ENCODE measurements around the gene MYL11. TPM values are rescaled to one million over a fixed set of nuclear protein-coding genes. Genes with fewer than 3 reads are reported as not detected.
"Not testable (repeated sequence)": the region's sequence is repeated elsewhere in the genome, so short reads cannot be mapped to it uniquely, and the experiment has no call there.

The MYL11 gene
- total and polyA plus RNA-seq, 4 donors: 0.70 TPM; not detected in 3

DNA sequence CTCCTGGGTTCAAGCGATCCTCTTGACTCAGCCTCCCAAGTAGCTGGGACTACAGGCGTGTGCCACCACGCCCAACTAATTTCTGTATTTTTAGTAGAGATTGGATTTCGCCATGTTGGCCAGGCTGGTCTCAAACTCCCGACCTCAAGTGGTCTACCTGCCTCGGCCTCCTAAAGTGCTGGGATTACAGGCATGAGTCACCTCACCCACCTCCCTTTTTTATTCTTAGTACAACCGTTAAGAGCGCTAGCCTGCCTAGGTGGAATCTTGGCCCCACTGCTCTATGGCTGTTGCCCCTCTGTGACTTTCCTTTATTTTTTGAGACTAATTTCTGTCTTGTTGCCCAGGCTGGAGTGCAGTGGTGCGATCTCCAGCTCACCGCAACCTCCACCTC lies 36.6 kb upstream of the MYL11 start:
- not testable (repeated sequence) for H3K9me3 ChIP-seq (ENCODE audit: control insufficient read depth in 4 of 4, low read length in 3 of 4); H3K4me3 ChIP-seq (ENCODE audit: low read depth in 1 of 3, low read length in 3 of 3); H3K9ac ChIP-seq (ENCODE audit: low read depth in 1 of 2, low read length in 2 of 2); H3K27me3 ChIP-seq (ENCODE audit: control insufficient read depth in 4 of 4, insufficient read depth in 4 of 4, low read length in 3 of 4); H3K36me3 ChIP-seq (ENCODE audit: control insufficient read depth in 4 of 4, insufficient read depth in 3 of 4, low read depth in 1 of 4, low read length in 3 of 4); DNase-seq (ENCODE audit: low spot score)
- peak overlapping the region; percentile 79 to 85 for H3K27ac ChIP-seq (ENCODE audit: low read depth in 1 of 2, low read length in 2 of 2)
- 94% methylated on average over 10 of the region's 10 CpGs for WGBS
- H3K4me1 ChIP-seq (ENCODE audit: control insufficient read depth in 4 of 4, insufficient read depth in 4 of 4, low read length in 3 of 4): peaks cover 6 to 28% (median 19%) of the 10 kb centered on the region in 4 donors

DNA sequence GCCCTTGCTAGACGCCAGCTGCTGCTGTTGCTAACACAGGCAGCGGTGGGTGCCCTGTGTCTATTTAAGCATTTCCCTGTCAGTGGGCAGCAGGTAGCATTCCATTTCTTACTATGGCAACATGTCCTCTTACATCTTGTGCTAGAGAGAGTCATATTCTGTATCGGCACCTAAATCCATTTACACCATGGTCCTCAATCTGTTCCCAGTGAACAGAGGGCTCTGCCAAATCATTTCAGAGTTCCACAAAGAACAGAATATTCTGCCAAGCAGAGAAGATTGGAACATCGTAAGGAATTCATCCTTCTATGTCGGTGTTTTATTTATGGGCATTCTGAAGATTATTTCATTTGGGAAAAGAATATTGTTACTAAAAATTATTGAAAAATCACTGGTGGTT lies 35.9 kb upstream of the MYL11 start:
- H3K4me3 ChIP-seq (ENCODE audit: low read depth in 1 of 3, low read length in 3 of 3); H3K27me3 ChIP-seq (ENCODE audit: control insufficient read depth in 4 of 4, insufficient read depth in 4 of 4, low read length in 3 of 4); H3K36me3 ChIP-seq (ENCODE audit: control insufficient read depth in 4 of 4, insufficient read depth in 3 of 4, low read depth in 1 of 4, low read length in 3 of 4); H3K9me3 ChIP-seq (ENCODE audit: control insufficient read depth in 4 of 4, low read length in 3 of 4); H3K9ac ChIP-seq (ENCODE audit: low read depth in 1 of 2, low read length in 2 of 2); DNase-seq (ENCODE audit: low spot score): not testable (repeated sequence)
- Histone ChIP-seq H3K27ac (ENCODE audit: low read depth in 1 of 2, low read length in 2 of 2) (peak overlapping the region in 1 of 2 donors; percentile 24), H3K4me1 (ENCODE audit: control insufficient read depth in 4 of 4, insufficient read depth in 4 of 4, low read length in 3 of 4) (peaks cover 11 to 34% (median 22%) of the 10 kb centered on the region in 4 donors)
- 65% methylated on average over 5 of the region's 5 CpGs for WGBS

GRCh38 chr16:30340621-30341020 lies 34.0 kb upstream of the MYL11 start:
- TF ChIP-seq HNF4G (IDR thresholded peaks at IDR 0.05): no peak
- TF ChIP-seq, protein P1, sequence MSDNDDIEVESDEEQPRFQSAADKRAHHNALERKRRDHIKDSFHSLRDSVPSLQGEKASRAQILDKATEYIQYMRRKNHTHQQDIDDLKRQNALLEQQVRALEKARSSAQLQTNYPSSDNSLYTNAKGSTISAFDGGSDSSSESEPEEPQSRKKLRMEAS (IDR thresholded peaks at IDR 0.05): no peak
- no peak for TF ChIP-seq EGR1 (IDR thresholded peaks at IDR 0.05; ENCODE audit: low read depth in 2 of 2)
- TF ChIP-seq ATF3 (IDR thresholded peaks at IDR 0.05): no peak
- TF ChIP-seq GABPA (IDR thresholded peaks at IDR 0.05 in 1 of 2, conservative IDR thresholded peaks at IDR 0.05 in 1 of 2): no peak
- TF ChIP-seq NR2F2 (IDR thresholded peaks at IDR 0.05): no peak
- TF ChIP-seq, protein P2, sequence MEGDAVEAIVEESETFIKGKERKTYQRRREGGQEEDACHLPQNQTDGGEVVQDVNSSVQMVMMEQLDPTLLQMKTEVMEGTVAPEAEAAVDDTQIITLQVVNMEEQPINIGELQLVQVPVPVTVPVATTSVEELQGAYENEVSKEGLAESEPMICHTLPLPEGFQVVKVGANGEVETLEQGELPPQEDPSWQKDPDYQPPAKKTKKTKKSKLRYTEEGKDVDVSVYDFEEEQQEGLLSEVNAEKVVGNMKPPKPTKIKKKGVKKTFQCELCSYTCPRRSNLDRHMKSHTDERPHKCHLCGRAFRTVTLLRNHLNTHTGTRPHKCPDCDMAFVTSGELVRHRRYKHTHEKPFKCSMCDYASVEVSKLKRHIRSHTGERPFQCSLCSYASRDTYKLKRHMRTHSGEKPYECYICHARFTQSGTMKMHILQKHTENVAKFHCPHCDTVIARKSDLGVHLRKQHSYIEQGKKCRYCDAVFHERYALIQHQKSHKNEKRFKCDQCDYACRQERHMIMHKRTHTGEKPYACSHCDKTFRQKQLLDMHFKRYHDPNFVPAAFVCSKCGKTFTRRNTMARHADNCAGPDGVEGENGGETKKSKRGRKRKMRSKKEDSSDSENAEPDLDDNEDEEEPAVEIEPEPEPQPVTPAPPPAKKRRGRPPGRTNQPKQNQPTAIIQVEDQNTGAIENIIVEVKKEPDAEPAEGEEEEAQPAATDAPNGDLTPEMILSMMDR (IDR thresholded peaks at IDR 0.05; ENCODE audit: low read depth, low read length, missing input control): no peak
- no peak for TF ChIP-seq REST (IDR thresholded peaks at IDR 0.05)
- no peak for TF ChIP-seq SP1 (IDR thresholded peaks at IDR 0.05)
- no peak for TF ChIP-seq TAF1 (conservative IDR thresholded peaks at IDR 0.05)
- no peak for TF ChIP-seq FOXA1 (IDR thresholded peaks at IDR 0.05)
- no peak for TF ChIP-seq YY1 (IDR thresholded peaks at IDR 0.05)
- no peak for TF ChIP-seq RXRA (IDR thresholded peaks at IDR 0.05)
- no peak for TF ChIP-seq RAD21 (IDR thresholded peaks at IDR 0.05)
- TF ChIP-seq HNF4A (conservative IDR thresholded peaks at IDR 0.05): no peak
- no peak for TF ChIP-seq FOXA2 (IDR thresholded peaks at IDR 0.05)
- TF ChIP-seq, protein P3, sequence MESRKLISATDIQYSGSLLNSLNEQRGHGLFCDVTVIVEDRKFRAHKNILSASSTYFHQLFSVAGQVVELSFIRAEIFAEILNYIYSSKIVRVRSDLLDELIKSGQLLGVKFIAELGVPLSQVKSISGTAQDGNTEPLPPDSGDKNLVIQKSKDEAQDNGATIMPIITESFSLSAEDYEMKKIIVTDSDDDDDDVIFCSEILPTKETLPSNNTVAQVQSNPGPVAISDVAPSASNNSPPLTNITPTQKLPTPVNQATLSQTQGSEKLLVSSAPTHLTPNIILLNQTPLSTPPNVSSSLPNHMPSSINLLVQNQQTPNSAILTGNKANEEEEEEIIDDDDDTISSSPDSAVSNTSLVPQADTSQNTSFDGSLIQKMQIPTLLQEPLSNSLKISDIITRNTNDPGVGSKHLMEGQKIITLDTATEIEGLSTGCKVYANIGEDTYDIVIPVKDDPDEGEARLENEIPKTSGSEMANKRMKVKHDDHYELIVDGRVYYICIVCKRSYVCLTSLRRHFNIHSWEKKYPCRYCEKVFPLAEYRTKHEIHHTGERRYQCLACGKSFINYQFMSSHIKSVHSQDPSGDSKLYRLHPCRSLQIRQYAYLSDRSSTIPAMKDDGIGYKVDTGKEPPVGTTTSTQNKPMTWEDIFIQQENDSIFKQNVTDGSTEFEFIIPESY (IDR thresholded peaks at IDR 0.05): no peak
- Histone ChIP-seq H3K27me3 (ENCODE audit: control insufficient read depth in 4 of 4, insufficient read depth in 4 of 4, low read length in 3 of 4) (no peaks in the 10 kb centered on the region), H3K4me3 (ENCODE audit: low read depth in 1 of 3, low read length in 3 of 3) (no peak overlapping the region), H3K27ac (ENCODE audit: low read depth in 1 of 2, low read length in 2 of 2) (no peak overlapping the region), H3K4me1 (ENCODE audit: control insufficient read depth in 4 of 4, insufficient read depth in 4 of 4, low read length in 3 of 4) (peaks cover 11 to 35% (median 22%) of the 10 kb centered on the region in 4 donors), H3K36me3 (ENCODE audit: control insufficient read depth in 4 of 4, insufficient read depth in 3 of 4, low read depth in 1 of 4, low read length in 3 of 4) (peaks cover 0 to 4% (median 2%) of the 10 kb centered on the region in 4 donors), H3K9me3 (ENCODE audit: control insufficient read depth in 4 of 4, low read length in 3 of 4) (no peaks in the 10 kb centered on the region), H3K9ac (ENCODE audit: low read depth in 1 of 2, low read length in 2 of 2) (no peak overlapping the region)
- WGBS: 92% methylated on average over 13 of the region's 13 CpGs
- DNase-seq (ENCODE audit: low spot score): no peak

GRCh38 chr16:30341971-30342370 lies 32.6 kb upstream of the MYL11 start:
- not testable (repeated sequence) for H3K9me3 ChIP-seq (ENCODE audit: control insufficient read depth in 4 of 4, low read length in 3 of 4); DNase-seq (ENCODE audit: low spot score); H3K4me3 ChIP-seq (ENCODE audit: low read depth in 1 of 3, low read length in 3 of 3); H3K9ac ChIP-seq (ENCODE audit: low read depth in 1 of 2, low read length in 2 of 2); H3K36me3 ChIP-seq (ENCODE audit: control insufficient read depth in 4 of 4, insufficient read depth in 3 of 4, low read depth in 1 of 4, low read length in 3 of 4); H3K27me3 ChIP-seq (ENCODE audit: control insufficient read depth in 4 of 4, insufficient read depth in 4 of 4, low read length in 3 of 4); H3K27ac ChIP-seq (ENCODE audit: low read depth in 1 of 2, low read length in 2 of 2)
- H3K4me1 ChIP-seq (ENCODE audit: control insufficient read depth in 4 of 4, insufficient read depth in 4 of 4, low read length in 3 of 4): peaks cover 11 to 35% (median 22%) of the 10 kb centered on the region in 4 donors
- 89% methylated on average over 8 of the region's 8 CpGs for WGBS

Data from liver (tissue), 9 donors.